Stomach (tissue), 4 donors: Measurements from ENCODE around the gene GPR62.

Experiments used
- EP300 ChIP-seq: sonication (generic); formaldehyde crosslinking; IDR thresholded peaks from one replicate; pipeline ENCODE4 v1.6.1; 2017; ENCODE audit warnings: antibody characterized with exemption
- POLR2A ChIP-seq, 4 donors: fragments of 450-650 bp; IDR thresholded peaks; one replicate each; pipeline ENCODE4 v1.6.1; 2016; ENCODE audit warnings: antibody characterized with exemption in 4 of 4, control low read depth in 2 of 4, mild to moderate bottlenecking in 1 of 4, moderate library complexity in 1 of 4
- TF ChIP-seq, protein P1 (sequence below), 7 experiments: fragments of 450-650 bp in 4 of 7; fragments of 200-600 bp in 3 of 7; sonication (generic) in 3 of 7; IDR thresholded peaks; one replicate each; pipeline ENCODE4 v1.5.1; 2016 to 2019; ENCODE audit warnings: antibody characterized with exemption in 7 of 7, control low read depth in 2 of 7, mild to moderate bottlenecking in 1 of 7

DNA sequence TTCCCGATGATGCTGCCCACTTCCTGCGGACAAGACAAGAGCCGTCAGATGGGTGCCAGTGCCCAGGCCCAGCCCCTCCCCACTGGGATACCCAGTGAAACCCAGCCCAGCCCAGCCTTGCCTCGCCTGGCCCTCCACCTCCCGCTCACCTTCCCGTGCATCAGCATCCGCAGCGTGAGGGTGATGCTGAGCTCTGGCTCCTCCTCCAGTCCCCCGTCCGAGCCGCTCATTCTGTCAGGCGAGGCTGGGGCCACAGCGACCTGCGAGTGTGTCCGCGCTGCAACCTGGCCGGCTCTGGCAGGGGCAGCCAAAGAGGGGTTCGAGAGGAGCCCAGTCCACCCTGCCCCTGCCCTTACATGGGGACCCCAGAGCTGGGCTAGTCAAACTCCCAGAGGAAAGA lies 5.8 kb downstream of the GPR62 start:
- TF ChIP-seq EP300 (no peak), POLR2A (IDR thresholded peaks at IDR 0.05) (no peak)
- TF ChIP-seq, protein P1, sequence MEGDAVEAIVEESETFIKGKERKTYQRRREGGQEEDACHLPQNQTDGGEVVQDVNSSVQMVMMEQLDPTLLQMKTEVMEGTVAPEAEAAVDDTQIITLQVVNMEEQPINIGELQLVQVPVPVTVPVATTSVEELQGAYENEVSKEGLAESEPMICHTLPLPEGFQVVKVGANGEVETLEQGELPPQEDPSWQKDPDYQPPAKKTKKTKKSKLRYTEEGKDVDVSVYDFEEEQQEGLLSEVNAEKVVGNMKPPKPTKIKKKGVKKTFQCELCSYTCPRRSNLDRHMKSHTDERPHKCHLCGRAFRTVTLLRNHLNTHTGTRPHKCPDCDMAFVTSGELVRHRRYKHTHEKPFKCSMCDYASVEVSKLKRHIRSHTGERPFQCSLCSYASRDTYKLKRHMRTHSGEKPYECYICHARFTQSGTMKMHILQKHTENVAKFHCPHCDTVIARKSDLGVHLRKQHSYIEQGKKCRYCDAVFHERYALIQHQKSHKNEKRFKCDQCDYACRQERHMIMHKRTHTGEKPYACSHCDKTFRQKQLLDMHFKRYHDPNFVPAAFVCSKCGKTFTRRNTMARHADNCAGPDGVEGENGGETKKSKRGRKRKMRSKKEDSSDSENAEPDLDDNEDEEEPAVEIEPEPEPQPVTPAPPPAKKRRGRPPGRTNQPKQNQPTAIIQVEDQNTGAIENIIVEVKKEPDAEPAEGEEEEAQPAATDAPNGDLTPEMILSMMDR (IDR thresholded peaks at IDR 0.05) = no peak
